Measurements from ENCODE around the gene ACAP3.

Gene ACAP3

GRCh38 chr1:1346501-1346890 is 38.8 kb upstream of the ACAP3 start:
- Histone ChIP-seq H3K36me3 (peaks cover 0 to 7% (median 5%) of the 10 kb centered on the region in 11 experiments; a peak in 12 of 22 replicates), H3K9me3 (replicated peaks in 1 of 11) (no peaks in the 10 kb centered on the region), H3K9ac (peak overlapping the region in 8 of 11 experiments; percentile 22 to 97 (median 94); a peak in 10 of 22 replicates), H3K4me3 (no peak overlapping the region), H3K27ac (no peak overlapping the region), H3K4me1 (peaks cover 58 to 71% (median 68%) of the 10 kb centered on the region in 10 experiments), H3K4me2 (peak overlapping the region; percentile 94 to 100 (median 100); a peak in 21 of 22 replicates), H4K20me1 (peaks cover 61 to 74% (median 74%) of the 10 kb centered on the region in 11 experiments; a peak in 21 of 22 replicates), H3K27me3 (peaks cover 0 to 2% (median 1%) of the 10 kb centered on the region in 11 experiments; a peak in 9 of 22 replicates)
- TF ChIP-seq Cebpa-rat (IDR thresholded peaks at IDR 0.05): no peak

GRCh38 chr1:1345860-1346500 is 38.2 kb upstream of the ACAP3 start:
- H3K27ac ChIP-seq: peak overlapping the region in 1 of 11 experiments; percentile 31; a peak in 2 of 22 replicates
- H4K20me1 ChIP-seq: peaks cover 65 to 78% (median 75%) of the 10 kb centered on the region in 11 experiments; a peak in 21 of 22 replicates
- peaks cover 0 to 13% (median 11%) of the 10 kb centered on the region in 11 experiments; a peak in 13 of 22 replicates for H3K36me3 ChIP-seq
- H3K4me3 ChIP-seq: no peak overlapping the region; a peak in 1 of 20 replicates
- H3K4me1 ChIP-seq: peaks cover 56 to 68% (median 66%) of the 10 kb centered on the region in 10 experiments
- H3K27me3 ChIP-seq: no peaks in the 10 kb centered on the region
- H3K9ac ChIP-seq: peak overlapping the region in 10 of 11 experiments; percentile 22 to 97 (median 68); a peak in 11 of 22 replicates
- TF ChIP-seq Cebpa-rat (IDR thresholded peaks at IDR 0.05): no peak
- H3K4me2 ChIP-seq: peak overlapping the region; percentile 9 to 100 (median 99); a peak in 21 of 22 replicates
- H3K9me3 ChIP-seq (replicated peaks in 1 of 11): no peaks in the 10 kb centered on the region

DNA sequence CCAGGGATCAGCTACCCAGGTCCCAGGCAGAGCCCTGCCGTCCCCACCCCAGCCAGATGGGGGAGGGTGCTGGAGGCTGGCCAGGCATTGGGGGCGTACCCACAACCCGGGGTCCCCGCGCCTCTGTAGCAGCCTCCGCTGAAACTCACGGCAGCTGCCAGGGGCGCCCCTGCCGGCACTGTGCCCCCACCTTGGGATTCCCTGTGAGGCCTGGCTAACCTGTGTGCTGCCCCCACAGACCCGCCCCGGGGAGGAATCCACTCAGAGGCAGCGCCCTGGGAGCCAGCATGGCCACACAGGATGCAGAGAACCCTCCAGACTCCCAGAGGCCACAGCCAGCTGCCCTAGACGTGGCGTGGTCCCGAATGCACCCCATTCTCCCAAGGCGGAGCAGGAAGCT is 37.7 kb upstream of the ACAP3 start:
- Histone ChIP-seq H4K20me1 (peaks cover 66 to 84% (median 81%) of the 10 kb centered on the region in 11 experiments; a peak in 21 of 22 replicates), H3K4me2 (peak overlapping the region; percentile 9 to 100 (median 99); a peak in 21 of 22 replicates), H3K4me1 (peaks cover 56 to 68% (median 66%) of the 10 kb centered on the region in 10 experiments), H3K9me3 (replicated peaks in 1 of 11) (no peaks in the 10 kb centered on the region), H3K36me3 (peaks cover 0 to 19% (median 17%) of the 10 kb centered on the region in 11 experiments; a peak in 15 of 22 replicates), H3K4me3 (no peak overlapping the region; a peak in 1 of 20 replicates), H3K27ac (peak overlapping the region in 5 of 11 experiments; percentile 6 to 31 (median 25); a peak in 5 of 22 replicates), H3K9ac (peak overlapping the region in 10 of 11 experiments; percentile 22 to 97 (median 40); a peak in 16 of 22 replicates), H3K27me3 (no peaks in the 10 kb centered on the region)
- no peak for TF ChIP-seq Cebpa-rat (IDR thresholded peaks at IDR 0.05)

DNA sequence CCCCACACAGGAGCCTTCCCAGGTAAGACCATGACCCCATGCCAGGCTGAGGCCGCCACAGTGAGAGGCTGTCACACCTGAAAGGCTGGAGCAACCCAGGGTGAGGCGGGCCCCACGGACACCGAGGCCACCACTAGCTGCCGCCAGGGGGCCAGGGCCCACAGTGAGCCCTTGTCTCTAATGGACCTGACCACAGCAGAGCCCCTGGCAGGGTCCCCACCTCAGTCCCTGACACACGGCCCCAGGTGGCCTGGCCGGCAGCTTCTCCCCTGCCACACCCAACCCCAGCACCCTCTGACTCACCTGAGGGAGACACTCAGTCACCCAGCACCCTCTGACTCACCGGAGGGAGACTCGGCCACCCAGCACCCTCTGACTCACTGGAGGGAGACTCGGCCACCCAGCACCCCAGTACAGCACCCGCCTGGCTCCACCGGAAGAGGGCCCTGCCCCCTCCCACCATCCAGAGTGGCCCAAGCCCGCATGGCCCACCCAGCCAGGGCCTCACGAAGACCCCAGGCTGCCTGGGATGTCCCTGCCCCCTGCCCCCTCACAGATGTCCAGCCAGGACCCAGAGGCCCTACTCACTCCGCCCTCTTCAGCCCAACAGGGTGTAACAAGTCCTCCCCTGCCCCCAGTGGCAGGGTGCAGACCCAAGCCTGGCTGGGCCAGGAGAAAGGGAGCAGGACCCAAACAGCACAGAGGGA is 37.1 kb upstream of the ACAP3 start:
- Histone ChIP-seq H3K4me2 (peak overlapping the region; percentile 9 to 100 (median 99); a peak in 19 of 22 replicates), H4K20me1 (peaks cover 66 to 89% (median 83%) of the 10 kb centered on the region in 11 experiments; a peak in 21 of 22 replicates), H3K4me3 (no peak overlapping the region), H3K4me1 (peaks cover 56 to 68% (median 66%) of the 10 kb centered on the region in 10 experiments), H3K27ac (peak overlapping the region in 6 of 11 experiments; percentile 6 to 31 (median 22); a peak in 6 of 22 replicates), H3K9ac (peak overlapping the region in 10 of 11 experiments; percentile 22 to 97 (median 40); a peak in 15 of 22 replicates), H3K36me3 (peaks cover 0 to 23% (median 20%) of the 10 kb centered on the region in 11 experiments; a peak in 15 of 22 replicates), H3K9me3 (replicated peaks in 1 of 11) (no peaks in the 10 kb centered on the region), H3K27me3 (no peaks in the 10 kb centered on the region)
- TF ChIP-seq Cebpa-rat (IDR thresholded peaks at IDR 0.05): no peak

GRCh38 chr1:1343811-1344421 is 36.2 kb upstream of the ACAP3 start:
- Histone ChIP-seq H4K20me1 (peaks cover 66 to 90% (median 83%) of the 10 kb centered on the region in 11 experiments; a peak in 21 of 22 replicates), H3K36me3 (peaks cover 0 to 31% (median 23%) of the 10 kb centered on the region in 11 experiments; a peak in 17 of 22 replicates), H3K9ac (peak overlapping the region in 8 of 11 experiments; percentile 24 to 93 (median 54); a peak in 10 of 22 replicates), H3K4me3 (no peak overlapping the region), H3K9me3 (replicated peaks in 1 of 11) (no peaks in the 10 kb centered on the region), H3K4me1 (peaks cover 56 to 68% (median 66%) of the 10 kb centered on the region in 10 experiments), H3K4me2 (peak overlapping the region; percentile 9 to 100 (median 99); a peak in 15 of 22 replicates), H3K27ac (peak overlapping the region in 3 of 11 experiments; percentile 17 to 28 (median 20); a peak in 5 of 22 replicates), H3K27me3 (no peaks in the 10 kb centered on the region)
- TF ChIP-seq Cebpa-rat (IDR thresholded peaks at IDR 0.05): no peak

- H3K9ac ChIP-seq: peak overlapping the region in 10 of 11 experiments; percentile 23 to 57 (median 48); a peak in 14 of 22 replicates
- H3K4me2 ChIP-seq: peak overlapping the region; percentile 57 to 100 (median 99)
- H3K4me3 ChIP-seq: no peak overlapping the region; a peak in 1 of 20 replicates
- no peaks in the 10 kb centered on the region for H3K9me3 ChIP-seq (replicated peaks in 1 of 11)
- no peaks in the 10 kb centered on the region for H3K27me3 ChIP-seq
- peaks cover 0 to 42% (median 31%) of the 10 kb centered on the region in 11 experiments; a peak in 19 of 22 replicates for H3K36me3 ChIP-seq
- peaks cover 46 to 58% (median 57%) of the 10 kb centered on the region in 10 experiments for H3K4me1 ChIP-seq
- no peak for TF ChIP-seq Cebpa-rat (IDR thresholded peaks at IDR 0.05)
- peaks cover 61 to 86% (median 74%) of the 10 kb centered on the region in 11 experiments; a peak in 21 of 22 replicates for H4K20me1 ChIP-seq
- peak overlapping the region in 6 of 11 experiments; percentile 13 to 47 (median 36); a peak in 9 of 22 replicates for H3K27ac ChIP-seq
These were observed 34.9 kb upstream of the ACAP3 start for GRCh38 chr1:1342584-1343115.

GRCh38 chr1:1342061-1342562 is 34.4 kb upstream of the ACAP3 start:
- Histone ChIP-seq H3K9ac (peak overlapping the region in 9 of 11 experiments; percentile 23 to 57 (median 48); a peak in 12 of 22 replicates), H3K27ac (peak overlapping the region in 6 of 11 experiments; percentile 13 to 47 (median 36); a peak in 6 of 22 replicates), H3K4me1 (peaks cover 41 to 53% (median 52%) of the 10 kb centered on the region in 10 experiments), H3K9me3 (replicated peaks in 1 of 11) (no peaks in the 10 kb centered on the region), H3K27me3 (no peaks in the 10 kb centered on the region), H3K4me3 (no peak overlapping the region), H3K36me3 (peaks cover under 1 to 46% (median 33%) of the 10 kb centered on the region in 11 experiments; a peak in 20 of 22 replicates), H4K20me1 (peaks cover 55 to 86% (median 68%) of the 10 kb centered on the region in 11 experiments; a peak in 21 of 22 replicates), H3K4me2 (peak overlapping the region in 10 of 11 experiments; percentile 60 to 100 (median 100); a peak in 19 of 22 replicates)
- no peak for TF ChIP-seq Cebpa-rat (IDR thresholded peaks at IDR 0.05)

All from BLaER1 treated with 17β-estradiol and CSF1 and Interleukin-3, amounts not matched to agents 10 nM and 100 nM (cell line).